BJ (cell line): ENCODE measurements around the gene WHRN. TPM values are rescaled to one million over a fixed set of nuclear protein-coding genes. Genes with fewer than 3 reads are reported as not detected.

Experiments
- CTCF ChIA-PET: fragments of 350-600 bp; formaldehyde crosslinking; extraction: SDS; loops from one replicate; lab custom pipeline; 2021; ENCODE audit warnings: antibody characterized with exemption, inconsistent platforms; lab: Yijun Ruan, JAX
- POLR2A ChIA-PET: fragments of 300-600 bp; sonication (Branson Sonifier 250); formaldehyde crosslinking; extraction: SDS; loops from one replicate; lab custom pipeline; 2021; ENCODE audit warnings: antibody characterized with exemption; lab: Charles Lee
- DNase-seq: peaks from one replicate; pipeline ENCODE4 v3.0.0-alpha.2; 2011; ENCODE audit warnings: low read depth
- H3K27me3 ChIP-seq: 2 replicates; pipeline ENCODE4 v1.6.0; 2011; ENCODE audit warnings: low read length; ENCODE audit not compliant: control insufficient read depth, insufficient read depth
- H3K36me3 ChIP-seq: 2 replicates; pipeline ENCODE4 v1.5.1; 2011; ENCODE audit warnings: low read length; ENCODE audit not compliant: control insufficient read depth, insufficient read depth
- H3K4me3 ChIP-seq: 2 replicates; pipeline ENCODE4 v1.5.1; 2011; ENCODE audit warnings: low read depth, mild to moderate bottlenecking, control low read depth, low read length
- CTCF ChIP-seq: IDR thresholded peaks from 2 replicates; pipeline ENCODE4 v1.5.1; 2011; ENCODE audit warnings: low read depth, mild to moderate bottlenecking, control low read depth, inconsistent platforms, low read length, moderate library complexity; ENCODE audit not compliant: insufficient read depth
- polyA plus RNA-seq: library from polyadenylated mRNA; depleted of rRNA; stranded (reverse); fragments of >200 nt; gene quantifications from 2 replicates; pipeline ENCODE4 v1.2.3, GENCODE V29; 2011

Gene WHRN
- polyA plus RNA-seq, 1 experiment: 1.5 TPM

- H3K4me3 ChIP-seq: no peak overlapping the region
- POLR2A ChIA-PET: no interaction called here
- CTCF ChIA-PET: interaction anchor here (0.6 to 1.5 kb wide), 2 partner anchors 227 to 237 kb away, joined by 3 to 4 read pairs; no protein-coding TSS in a partner anchor
- TF ChIP-seq CTCF: no peak
- H3K27me3 ChIP-seq: peaks cover 1% of the 10 kb centered on the region
- no peaks in the 10 kb centered on the region for H3K36me3 ChIP-seq
- no peak for DNase-seq
These were observed 79.0 kb downstream of the WHRN start for GRCh38 chr9:114426046-114426948.

GRCh38 chr9:114425126-114425525, 80.1 kb downstream of the WHRN start:
- H3K36me3 ChIP-seq: no peaks in the 10 kb centered on the region
- ChIA-PET CTCF (interaction anchor here (0.6 kb wide), 1 partner anchor 21 kb away, joined by 5 read pairs; no protein-coding TSS in a partner anchor), POLR2A (no interaction called here)
- H3K27me3 ChIP-seq: peaks cover 1% of the 10 kb centered on the region
- no peak overlapping the region for H3K4me3 ChIP-seq
- no peak for DNase-seq
- no peak for TF ChIP-seq CTCF

- TF ChIP-seq CTCF: no peak
- Histone ChIP-seq H3K4me3 (no peak overlapping the region), H3K27me3 (peaks cover 1% of the 10 kb centered on the region), H3K36me3 (no peaks in the 10 kb centered on the region)
- DNase-seq: no peak
- ChIA-PET POLR2A (no interaction called here), CTCF (no interaction called here)
These were observed 81.1 kb downstream of the WHRN start for GRCh38 chr9:114424126-114424525.

GRCh38 chr9:114423181-114423580, 82.1 kb downstream of the WHRN start:
- no peak for DNase-seq
- POLR2A ChIA-PET: no interaction called here
- Histone ChIP-seq H3K36me3 (no peaks in the 10 kb centered on the region), H3K27me3 (peaks cover 3% of the 10 kb centered on the region; the same call in 1 of the 2 replicates), H3K4me3 (no peak overlapping the region)
- CTCF ChIA-PET: interaction anchor here (0.8 to 1.6 kb wide), 3 partner anchors 12 to 240 kb away, joined by 3 to 5 read pairs (median 5); no protein-coding TSS in a partner anchor
- no peak for TF ChIP-seq CTCF

GRCh38 chr9:114421147-114421546, 84.1 kb downstream of the WHRN start:
- TF ChIP-seq CTCF: no peak
- Histone ChIP-seq H3K36me3 (no peaks in the 10 kb centered on the region), H3K4me3 (no peak overlapping the region), H3K27me3 (0 out of 2 replicates have a peak, but pooled peaks cover 2% of the 10 kb centered on the region)
- POLR2A ChIA-PET: no interaction called here
- CTCF ChIA-PET: interaction anchor here (0.9 kb wide), 1 partner anchor 13 kb away, joined by 3 read pairs; no protein-coding TSS in a partner anchor
- no peak for DNase-seq
